Left colon (tissue), 2 donors: ENCODE data around the gene ZNF563. TPM values are rescaled to one million over a fixed set of nuclear protein-coding genes. Genes with fewer than 3 reads are reported as not detected.
"Not testable (repeated sequence)": the region's sequence is repeated elsewhere in the genome, so short reads cannot be mapped to it uniquely, and the experiment has no call there.

Experiments used
- ATAC-seq: fragments of 200-7000 bp; cut with Tn5 transposase; one replicate; pipeline ENCODE4 v1.9.1; 2020; ENCODE audit warnings: mild to moderate bottlenecking, moderate library complexity
- DNase-seq, 2 donors: peaks; one replicate each; pipeline ENCODE4 v3.0.0-alpha.2; 2020
- intact Hi-C, 2 donors: fragments of 100-400 bp; cut with DNase I in 1 of 2; cut with micrococcal nuclease in 1 of 2; formaldehyde crosslinking; loops; one replicate each; pipeline versions ENCODE4 v1.11.2 to v1.14.0; 2022; cut with DNase I, micrococcal nuclease
- total RNA-seq, 2 donors: library from RNA; stranded (reverse); fragmentation: NEBNext Ultra II Directional; extraction: Animal tissue kit (Norgen Biotek cat#: 25700); gene quantifications; one replicate each; pipeline ENCODE4 v1.2.1, GENCODE V29; 2021
- donor health status: DM: no; HTN: no; CAD: no.
- donor health status: DM: yes; HTN: yes; CAD: no.

The ZNF563 gene
- total RNA-seq, 2 donors from 2014 or later = 2.6 to 4.3 TPM

- ATAC-seq (peak; percentile 65), DNase-seq (no peak)
- intact Hi-C loops = no loop called here
Observed at GRCh38 chr19:12314553-12314952, 18.9 kb downstream of the ZNF563 start.

- intact Hi-C loops, DNase-seq, ATAC-seq: not testable (repeated sequence)
Observed at GRCh38 chr19:12308891-12309290, 24.5 kb downstream of the ZNF563 start.

- intact Hi-C loops = no loop called here
- no peak for DNase-seq
- ATAC-seq = no peak
Observed at GRCh38 chr19:12295191-12295590, 38.2 kb downstream of the ZNF563 start.

GRCh38 chr19:12294249-12295158, 38.9 kb downstream of the ZNF563 start, which contains the start of gene ZNF44:
Gene ZNF44, minus strand, starts transcription at chr19:12294883. Its CDS starts 189 bp downstream, at chr19:12294694.
- intact Hi-C loops = no loop called here
- DNase-seq = peak; percentile 98 to 99
- ATAC-seq = peak; percentile 92

- ATAC-seq (peak; percentile 81), DNase-seq (peak; percentile 91 to 92)
- intact Hi-C loops = no loop called here
Observed at GRCh38 chr19:12293777-12294248, 39.6 kb downstream of the ZNF563 start.

- ATAC-seq (no peak), DNase-seq (no peak)
- intact Hi-C loops = no loop called here
Observed at GRCh38 chr19:12289790-12290065, 43.7 kb downstream of the ZNF563 start.

- ATAC-seq (no peak), DNase-seq (no peak)
- intact Hi-C loops = no loop called here
Observed at GRCh38 chr19:12287958-12288500, 45.4 kb downstream of the ZNF563 start.

- DNase-seq = no peak
- no peak for ATAC-seq
- intact Hi-C loops = no loop called here
Observed at GRCh38 chr19:12284631-12285030, 48.8 kb downstream of the ZNF563 start.

GRCh38 chr19:12284226-12284625, 49.2 kb downstream of the ZNF563 start:
- ATAC-seq (no peak), DNase-seq (no peak)
- intact Hi-C loops = no loop called here

GRCh38 chr19:12278713-12279112, 54.7 kb downstream of the ZNF563 start:
- no peak for ATAC-seq
- intact Hi-C loops = no loop called here

GRCh38 chr19:12272980-12273901, 60.2 kb downstream of the ZNF563 start:
- ATAC-seq (no peak), DNase-seq (no peak)
- intact Hi-C loops = no loop called here

More at GRCh38 chr19:12278713-12279112, 54.7 kb downstream of the ZNF563 start:
- DNase-seq = no peak

- DNase-seq (no peak), ATAC-seq (no peak)
- intact Hi-C loops = no loop called here
Observed at GRCh38 chr19:12272386-12272785, 61.0 kb downstream of the ZNF563 start.

GRCh38 chr19:12270854-12271253, 62.6 kb downstream of the ZNF563 start:
- no peak for ATAC-seq
- no peak for DNase-seq
- intact Hi-C loops = no loop called here

Other genes starting within 250 kb of the ZNF563 start
- gene ZNF20, start 193.3 kb downstream of the ZNF563 start, total RNA-seq = 1 to 10 TPM; 3.8 to 6.2 TPM
- 1 to 10 TPM; 2.8 to 3.0 TPM for gene ZNF625, start 176.9 kb downstream of the ZNF563 start, total RNA-seq
- gene ZNF136, start 170.5 kb downstream of the ZNF563 start, total RNA-seq = 1 to 10 TPM; 5.6 to 6.1 TPM
- gene ZNF44, start 38.8 kb downstream of the ZNF563 start, total RNA-seq = 10 to 100 TPM; 16.1 to 18.4 TPM
- gene ZNF442, start 32.0 kb upstream of the ZNF563 start, total RNA-seq = 1 to 10 TPM; 1.6 to 2.4 TPM
- 1 to 10 TPM; 5.6 to 7.5 TPM for gene ZNF799, start 67.6 kb upstream of the ZNF563 start, total RNA-seq
- gene ZNF443, start 107.4 kb upstream of the ZNF563 start, total RNA-seq = 1 to 10 TPM; 6.0 to 7.4 TPM
- gene ZNF709, start 151.2 kb upstream of the ZNF563 start, total RNA-seq = 1 to 10 TPM; 1.3 to 2.5 TPM
- gene ZNF564, start 217.8 kb upstream of the ZNF563 start, total RNA-seq = 10 to 100 TPM; 21.1 to 21.5 TPM